Measurements from ENCODE around the gene LEF1. TPM values are rescaled to one million over a fixed set of nuclear protein-coding genes. Genes with fewer than 3 reads are reported as not detected.

Gene LEF1
- total and polyA plus RNA-seq, 2 of the 8 experiments (the other 6 are each of a cell fraction or from before 2014, with no cell fraction given) = 2.6 to 5.2 TPM

DNA sequence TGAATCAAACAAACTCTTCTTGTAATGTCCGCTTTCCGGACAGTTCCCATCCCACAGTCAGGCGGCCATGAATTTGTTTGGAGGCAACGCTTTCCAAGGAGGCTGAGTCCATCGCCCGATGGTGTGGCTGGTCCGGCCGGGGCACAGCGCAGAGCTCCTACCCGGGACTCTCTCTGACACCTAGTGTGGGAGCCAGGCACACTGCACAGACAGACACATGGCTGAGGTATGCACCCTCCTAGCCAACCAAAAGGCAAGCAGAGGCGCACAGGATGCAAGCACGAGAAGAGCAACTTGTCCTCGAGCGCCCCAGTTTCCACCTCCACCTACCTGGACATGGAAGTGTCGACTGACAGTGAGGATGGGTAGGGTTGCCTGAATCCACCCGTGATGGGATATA is 87.5 kb downstream of the LEF1 start (continued):
- TF ChIP-seq, protein P1, sequence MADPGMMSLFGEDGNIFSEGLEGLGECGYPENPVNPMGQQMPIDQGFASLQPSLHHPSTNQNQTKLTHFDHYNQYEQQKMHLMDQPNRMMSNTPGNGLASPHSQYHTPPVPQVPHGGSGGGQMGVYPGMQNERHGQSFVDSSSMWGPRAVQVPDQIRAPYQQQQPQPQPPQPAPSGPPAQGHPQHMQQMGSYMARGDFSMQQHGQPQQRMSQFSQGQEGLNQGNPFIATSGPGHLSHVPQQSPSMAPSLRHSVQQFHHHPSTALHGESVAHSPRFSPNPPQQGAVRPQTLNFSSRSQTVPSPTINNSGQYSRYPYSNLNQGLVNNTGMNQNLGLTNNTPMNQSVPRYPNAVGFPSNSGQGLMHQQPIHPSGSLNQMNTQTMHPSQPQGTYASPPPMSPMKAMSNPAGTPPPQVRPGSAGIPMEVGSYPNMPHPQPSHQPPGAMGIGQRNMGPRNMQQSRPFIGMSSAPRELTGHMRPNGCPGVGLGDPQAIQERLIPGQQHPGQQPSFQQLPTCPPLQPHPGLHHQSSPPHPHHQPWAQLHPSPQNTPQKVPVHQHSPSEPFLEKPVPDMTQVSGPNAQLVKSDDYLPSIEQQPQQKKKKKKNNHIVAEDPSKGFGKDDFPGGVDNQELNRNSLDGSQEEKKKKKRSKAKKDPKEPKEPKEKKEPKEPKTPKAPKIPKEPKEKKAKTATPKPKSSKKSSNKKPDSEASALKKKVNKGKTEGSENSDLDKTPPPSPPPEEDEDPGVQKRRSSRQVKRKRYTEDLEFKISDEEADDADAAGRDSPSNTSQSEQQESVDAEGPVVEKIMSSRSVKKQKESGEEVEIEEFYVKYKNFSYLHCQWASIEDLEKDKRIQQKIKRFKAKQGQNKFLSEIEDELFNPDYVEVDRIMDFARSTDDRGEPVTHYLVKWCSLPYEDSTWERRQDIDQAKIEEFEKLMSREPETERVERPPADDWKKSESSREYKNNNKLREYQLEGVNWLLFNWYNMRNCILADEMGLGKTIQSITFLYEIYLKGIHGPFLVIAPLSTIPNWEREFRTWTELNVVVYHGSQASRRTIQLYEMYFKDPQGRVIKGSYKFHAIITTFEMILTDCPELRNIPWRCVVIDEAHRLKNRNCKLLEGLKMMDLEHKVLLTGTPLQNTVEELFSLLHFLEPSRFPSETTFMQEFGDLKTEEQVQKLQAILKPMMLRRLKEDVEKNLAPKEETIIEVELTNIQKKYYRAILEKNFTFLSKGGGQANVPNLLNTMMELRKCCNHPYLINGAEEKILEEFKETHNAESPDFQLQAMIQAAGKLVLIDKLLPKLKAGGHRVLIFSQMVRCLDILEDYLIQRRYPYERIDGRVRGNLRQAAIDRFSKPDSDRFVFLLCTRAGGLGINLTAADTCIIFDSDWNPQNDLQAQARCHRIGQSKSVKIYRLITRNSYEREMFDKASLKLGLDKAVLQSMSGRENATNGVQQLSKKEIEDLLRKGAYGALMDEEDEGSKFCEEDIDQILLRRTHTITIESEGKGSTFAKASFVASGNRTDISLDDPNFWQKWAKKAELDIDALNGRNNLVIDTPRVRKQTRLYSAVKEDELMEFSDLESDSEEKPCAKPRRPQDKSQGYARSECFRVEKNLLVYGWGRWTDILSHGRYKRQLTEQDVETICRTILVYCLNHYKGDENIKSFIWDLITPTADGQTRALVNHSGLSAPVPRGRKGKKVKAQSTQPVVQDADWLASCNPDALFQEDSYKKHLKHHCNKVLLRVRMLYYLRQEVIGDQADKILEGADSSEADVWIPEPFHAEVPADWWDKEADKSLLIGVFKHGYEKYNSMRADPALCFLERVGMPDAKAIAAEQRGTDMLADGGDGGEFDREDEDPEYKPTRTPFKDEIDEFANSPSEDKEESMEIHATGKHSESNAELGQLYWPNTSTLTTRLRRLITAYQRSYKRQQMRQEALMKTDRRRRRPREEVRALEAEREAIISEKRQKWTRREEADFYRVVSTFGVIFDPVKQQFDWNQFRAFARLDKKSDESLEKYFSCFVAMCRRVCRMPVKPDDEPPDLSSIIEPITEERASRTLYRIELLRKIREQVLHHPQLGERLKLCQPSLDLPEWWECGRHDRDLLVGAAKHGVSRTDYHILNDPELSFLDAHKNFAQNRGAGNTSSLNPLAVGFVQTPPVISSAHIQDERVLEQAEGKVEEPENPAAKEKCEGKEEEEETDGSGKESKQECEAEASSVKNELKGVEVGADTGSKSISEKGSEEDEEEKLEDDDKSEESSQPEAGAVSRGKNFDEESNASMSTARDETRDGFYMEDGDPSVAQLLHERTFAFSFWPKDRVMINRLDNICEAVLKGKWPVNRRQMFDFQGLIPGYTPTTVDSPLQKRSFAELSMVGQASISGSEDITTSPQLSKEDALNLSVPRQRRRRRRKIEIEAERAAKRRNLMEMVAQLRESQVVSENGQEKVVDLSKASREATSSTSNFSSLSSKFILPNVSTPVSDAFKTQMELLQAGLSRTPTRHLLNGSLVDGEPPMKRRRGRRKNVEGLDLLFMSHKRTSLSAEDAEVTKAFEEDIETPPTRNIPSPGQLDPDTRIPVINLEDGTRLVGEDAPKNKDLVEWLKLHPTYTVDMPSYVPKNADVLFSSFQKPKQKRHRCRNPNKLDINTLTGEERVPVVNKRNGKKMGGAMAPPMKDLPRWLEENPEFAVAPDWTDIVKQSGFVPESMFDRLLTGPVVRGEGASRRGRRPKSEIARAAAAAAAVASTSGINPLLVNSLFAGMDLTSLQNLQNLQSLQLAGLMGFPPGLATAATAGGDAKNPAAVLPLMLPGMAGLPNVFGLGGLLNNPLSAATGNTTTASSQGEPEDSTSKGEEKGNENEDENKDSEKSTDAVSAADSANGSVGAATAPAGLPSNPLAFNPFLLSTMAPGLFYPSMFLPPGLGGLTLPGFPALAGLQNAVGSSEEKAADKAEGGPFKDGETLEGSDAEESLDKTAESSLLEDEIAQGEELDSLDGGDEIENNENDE (IDR thresholded peaks at IDR 0.05; ENCODE audit: insufficient replicate concordance, low read length) = no peak
- TF ChIP-seq SRF (IDR thresholded peaks at IDR 0.05; ENCODE audit: low read depth, low read length) (no peak), SIX5 (IDR thresholded peaks at IDR 0.05; ENCODE audit: low read depth, low read length) (no peak), SP2 (IDR thresholded peaks at IDR 0.05; ENCODE audit: low read length) (no peak), CBX5 (IDR thresholded peaks at IDR 0.05; ENCODE audit: low read depth, low read length) (no peak), SAP30 (IDR thresholded peaks at IDR 0.05; ENCODE audit: insufficient read depth, insufficient replicate concordance, low read length) (no peak), NRF1 (IDR thresholded peaks at IDR 0.05; ENCODE audit: low read depth, low read length) (no peak), RAD21 (IDR thresholded peaks at IDR 0.05 in 1 of 2, conservative IDR thresholded peaks at IDR 0.05 in 1 of 2; ENCODE audit: low read depth in 2 of 2, low read length in 2 of 2) (no peak)

All from H1 (cell line).